NCI-H2081 treated with DMSO at 0.1 percent for 48 hours (cell line): ENCODE data around the gene ASTN1.

Experiments used
- DNase-seq: peaks from one replicate; lab custom pipeline; 2025; lab: John Stamatoyannopoulos, UW

Gene ASTN1

GRCh38 chr1:177163844-177164379, 600 bp downstream of the ASTN1 start:
- DNase-seq: no peak

- DNase-seq: no peak
Measured at GRCh38 chr1:177162243-177162642, 2.3 kb downstream of the ASTN1 start.

- no peak for DNase-seq
Measured at GRCh38 chr1:177146499-177146898, 18.0 kb downstream of the ASTN1 start.

DNA sequence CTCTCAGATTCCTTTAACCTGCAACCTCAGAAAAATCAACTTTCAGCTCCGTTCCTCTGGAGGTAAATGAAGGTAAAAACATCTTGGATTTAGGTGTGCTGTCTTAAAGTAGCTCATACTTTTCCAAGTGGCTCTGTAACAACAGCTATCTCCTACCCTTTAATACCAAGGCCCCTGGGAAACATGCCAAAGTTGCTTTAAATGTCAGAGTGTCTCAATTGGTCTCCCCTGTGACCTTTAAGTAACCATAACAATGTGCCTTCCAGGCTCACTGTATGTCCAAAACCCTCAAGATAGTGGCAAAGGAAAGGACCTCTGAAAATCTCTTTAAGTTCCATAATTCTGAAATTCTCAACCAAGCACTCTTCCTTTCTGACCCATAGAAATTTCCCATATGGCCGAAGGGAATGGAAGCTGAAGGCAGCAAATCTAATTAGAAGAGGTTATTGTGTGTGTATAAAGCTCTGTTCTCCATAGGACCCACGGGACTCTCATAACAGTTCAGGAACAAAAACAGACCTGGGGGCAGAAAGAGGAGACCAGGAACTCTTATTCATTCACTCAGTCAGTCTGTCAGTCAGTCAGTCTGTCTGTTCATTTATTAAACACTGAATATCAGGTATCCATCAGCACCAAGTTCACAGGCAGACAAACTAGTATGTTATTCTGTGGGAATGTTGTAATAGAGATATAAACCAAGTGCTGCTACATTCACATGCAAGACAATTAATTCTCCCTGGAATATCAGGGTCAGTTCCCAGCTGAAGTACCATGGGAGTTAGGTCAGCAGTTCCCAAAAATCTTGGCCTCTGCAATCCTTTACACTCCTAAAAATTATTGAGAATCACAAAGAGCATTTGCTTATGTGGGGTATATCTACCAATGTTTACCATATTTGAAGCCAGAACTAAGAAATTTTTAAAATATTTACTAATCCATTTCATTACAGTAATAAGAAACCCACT, 19.1 kb downstream of the ASTN1 start:
- DNase-seq: no peak

GRCh38 chr1:177142791-177143271, 21.7 kb downstream of the ASTN1 start:
- DNase-seq: no peak

- no peak for DNase-seq
Measured at GRCh38 chr1:177142010-177142409, 22.5 kb downstream of the ASTN1 start.

DNA sequence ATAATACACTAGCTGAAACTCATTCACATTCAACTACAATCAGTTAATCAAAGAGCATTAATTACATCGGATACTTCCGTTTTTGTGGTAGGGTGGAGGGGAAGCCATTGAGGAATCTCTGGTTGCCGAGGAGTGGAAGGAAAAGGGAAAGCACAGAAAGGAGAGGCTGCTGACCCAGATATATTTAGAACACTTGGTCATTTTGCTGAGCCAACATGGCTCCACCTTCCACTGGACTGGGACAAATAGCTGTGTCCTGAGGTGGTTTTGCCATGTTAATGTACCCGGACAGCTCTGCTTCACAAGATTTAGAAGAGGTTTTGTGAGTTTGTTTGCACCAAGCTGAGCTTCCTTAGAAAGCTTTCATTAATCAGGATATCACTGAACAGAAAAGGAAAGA, 26.2 kb downstream of the ASTN1 start:
- DNase-seq: no peak

- no peak for DNase-seq
Measured at GRCh38 chr1:177137814-177138213, 26.7 kb downstream of the ASTN1 start.

DNA sequence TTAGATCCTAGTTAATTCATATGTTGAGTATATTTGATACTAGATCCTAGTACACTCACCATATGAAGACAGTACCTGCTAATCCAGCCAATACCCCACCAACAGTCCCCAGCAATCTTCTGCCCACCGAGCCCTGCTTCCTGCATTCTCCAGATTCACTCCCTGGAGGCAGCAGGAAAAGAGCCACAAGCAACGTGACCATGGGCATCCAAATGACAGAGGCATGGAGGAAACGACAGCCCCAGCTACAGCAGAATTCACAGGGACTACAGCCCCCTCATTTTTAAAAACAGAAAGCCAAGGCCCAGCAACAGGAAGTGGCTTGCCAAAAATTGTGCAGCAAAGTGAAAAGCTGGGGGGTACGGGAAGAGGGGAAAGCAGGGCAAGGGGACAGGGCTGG, 29.3 kb downstream of the ASTN1 start:
- no peak for DNase-seq

GRCh38 chr1:177133977-177134538, 30.5 kb downstream of the ASTN1 start:
- DNase-seq: no peak

- no peak for DNase-seq
Measured at GRCh38 chr1:177132141-177132540, 32.4 kb downstream of the ASTN1 start.

GRCh38 chr1:177131723-177132122, 32.8 kb downstream of the ASTN1 start:
- DNase-seq: no peak

DNA sequence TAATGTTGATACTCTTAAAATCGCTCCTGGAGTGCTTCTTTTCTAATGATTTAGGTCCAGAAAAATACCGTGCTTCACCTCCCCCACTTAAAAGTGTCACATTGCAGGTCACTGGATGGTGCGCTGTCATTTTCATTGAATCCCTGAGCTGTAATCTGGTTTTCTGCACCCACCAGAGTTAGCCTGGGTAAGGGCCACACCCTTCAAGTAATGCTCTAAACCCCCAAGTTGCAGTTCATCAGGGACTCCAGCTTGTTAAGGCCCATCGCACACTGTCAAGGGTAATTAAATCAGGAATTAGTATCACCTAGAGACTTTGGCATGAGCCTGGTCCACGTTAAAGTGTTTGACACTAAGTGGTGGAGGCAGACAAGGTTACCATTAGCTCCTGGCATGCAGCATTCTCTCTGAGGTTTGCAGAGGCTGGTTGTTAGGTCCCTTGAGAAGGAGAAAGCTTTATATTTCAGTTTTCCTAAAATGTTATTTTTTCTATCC, 34.0 kb downstream of the ASTN1 start:
- no peak for DNase-seq

DNA sequence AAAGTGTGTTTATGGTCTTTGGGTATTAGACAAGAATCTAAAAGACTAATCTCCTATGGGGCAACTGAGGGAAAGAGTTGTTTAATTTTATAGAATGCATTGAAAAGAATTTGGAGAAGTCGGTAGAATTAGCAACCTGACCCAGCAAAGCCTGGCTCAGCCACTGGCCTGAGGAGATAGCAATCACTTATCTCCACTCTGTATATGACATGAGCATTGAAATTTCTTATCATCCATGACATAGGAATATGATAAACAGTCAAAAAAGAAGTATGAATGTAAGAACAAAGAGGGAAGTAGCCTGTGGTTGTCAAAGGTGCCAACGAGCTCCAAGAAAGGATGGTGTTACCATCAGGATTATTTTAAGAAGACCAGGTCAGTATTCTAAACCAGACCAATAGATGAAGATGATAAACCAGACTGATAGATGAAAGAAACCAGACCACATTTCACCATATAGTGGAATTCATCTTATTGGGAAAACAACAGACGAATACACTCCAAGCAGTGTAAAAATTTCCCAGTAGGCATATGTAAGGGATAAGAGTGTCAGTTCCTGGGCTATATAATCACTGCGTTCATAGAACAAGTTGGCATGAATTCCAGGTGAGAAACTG, 35.7 kb downstream of the ASTN1 start:
- no peak for DNase-seq

DNA sequence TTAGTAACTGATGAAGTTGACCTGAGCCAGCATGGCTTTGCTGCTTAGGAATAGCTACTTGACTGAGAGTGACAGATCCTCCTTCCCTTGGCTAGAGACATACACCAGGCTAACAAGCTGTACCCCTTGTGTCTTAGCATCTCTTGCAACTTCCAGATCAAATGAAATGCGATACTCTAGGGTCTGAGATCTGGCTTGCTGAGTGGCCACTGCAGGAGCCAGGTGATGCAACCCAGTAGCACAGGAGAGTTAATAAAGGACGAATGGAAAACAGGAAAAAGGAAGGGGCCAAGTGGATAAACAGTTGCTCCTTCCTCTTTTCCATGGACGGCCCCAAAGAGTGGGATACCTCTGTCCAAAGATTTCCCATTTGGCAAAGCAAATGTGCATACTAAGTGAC, 38.2 kb downstream of the ASTN1 start:
- no peak for DNase-seq

DNA sequence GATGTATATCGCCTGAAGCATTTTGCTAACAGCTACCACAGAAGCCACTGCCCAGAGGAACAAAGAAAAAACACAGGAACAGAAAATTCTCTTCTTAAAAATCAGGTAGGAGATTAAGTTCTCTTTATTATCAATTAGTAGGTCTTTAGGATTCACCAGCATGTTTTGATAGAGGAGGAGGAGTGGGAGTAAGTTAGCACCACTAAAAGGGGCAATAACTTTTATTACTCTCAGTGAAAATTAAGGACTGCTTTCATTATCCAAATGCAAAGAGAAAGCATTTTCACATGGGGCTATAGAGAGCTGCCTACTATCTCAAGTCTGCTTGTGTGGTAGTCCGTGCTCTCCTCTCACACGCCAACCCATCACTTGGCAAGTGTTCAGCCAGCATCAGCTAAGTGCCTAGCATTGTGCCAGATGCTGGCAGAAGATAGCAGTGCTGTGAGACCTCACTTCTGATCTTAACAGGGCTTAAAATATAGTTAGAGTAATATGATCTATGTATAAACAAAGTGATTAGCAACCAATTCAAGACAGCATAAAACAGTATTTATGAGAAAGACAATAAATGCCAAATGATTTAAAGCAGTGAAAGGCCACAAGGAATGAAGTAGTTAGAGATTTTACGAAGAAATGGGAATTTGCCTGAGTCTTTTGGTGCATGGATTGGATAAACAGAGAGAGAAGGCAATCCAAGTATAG, 39.8 kb downstream of the ASTN1 start:
- no peak for DNase-seq

GRCh38 chr1:177122461-177123251, 41.9 kb downstream of the ASTN1 start:
- DNase-seq: no peak

- no peak for DNase-seq
Measured at GRCh38 chr1:177119311-177119710, 45.2 kb downstream of the ASTN1 start.

- DNase-seq: no peak
Measured at GRCh38 chr1:177118901-177119300, 45.6 kb downstream of the ASTN1 start.

GRCh38 chr1:177116941-177117340, 47.6 kb downstream of the ASTN1 start:
- DNase-seq: no peak
